B cell (primary cell): ENCODE data around the gene ZRSR2. TPM values are rescaled to one million over a fixed set of nuclear protein-coding genes. Genes with fewer than 3 reads are reported as not detected.
"Not testable (repeated sequence)": the region's sequence is repeated elsewhere in the genome, so short reads cannot be mapped to it uniquely, and the experiment has no call there.

Experiments
- ATAC-seq: fragments of 200-7000 bp; cut with Tn5 transposase; one replicate; pipeline ENCODE4 v1.10.0; 2021; ENCODE audit warnings: low read depth, mild to moderate bottlenecking, moderate number of reproducible peaks, moderate library complexity
- CTCF ChIA-PET: fragments of 350-600 bp; sonication (Branson Sonifier 250); formaldehyde crosslinking; loops from one replicate; lab custom pipeline; 2021; ENCODE audit warnings: antibody characterized with exemption, inconsistent platforms; lab: Charles Lee
- POLR2A ChIA-PET: fragments of 350-600 bp; sonication (Branson Sonifier 250); formaldehyde crosslinking; loops from one replicate; lab custom pipeline; 2021; ENCODE audit warnings: antibody characterized with exemption; lab: Charles Lee
- DNase-seq: peaks from one replicate; pipeline ENCODE4 v3.0.0; 2013
- H2AFZ ChIP-seq: 2 replicates; pipeline ENCODE4 v1.6.1; 2012; ENCODE audit warnings: mild to moderate bottlenecking, low read depth, low read length; ENCODE audit not compliant: insufficient read depth, poor library complexity, severe bottlenecking
- H3K27ac ChIP-seq, 2 donors: 1 replicate in 1 of 2; 2 replicates in 1 of 2; pipeline ENCODE4 v1.5.1; 2012 to 2013; ENCODE audit warnings: low read length in 2 of 2, mild to moderate bottlenecking in 2 of 2, moderate library complexity in 1 of 2
- H3K27me3 ChIP-seq, 4 experiments: fragments of 200-600 bp in 1 of 4; sonication (generic) in 1 of 4; replicated peaks in 1 of 4; 1 replicate in 2 of 4; 2 replicates in 2 of 4; pipeline versions ENCODE4 v1.6.1 to v1.7.0; 2013 to 2016; ENCODE audit warnings: low read length in 3 of 4, mild to moderate bottlenecking in 2 of 4, mixed read lengths in 1 of 4, moderate library complexity in 1 of 4; ENCODE audit not compliant: insufficient read depth in 4 of 4, control insufficient read depth in 3 of 4; ENCODE audit errors: control extremely low read depth in 1 of 4
- H3K36me3 ChIP-seq, 2 experiments: replicated peaks in 1 of 2; 1 replicate in 1 of 2; 2 replicates in 1 of 2; pipeline versions ENCODE4 v1.6.1 to v1.7.1; 2013; ENCODE audit warnings: low read length in 1 of 2; ENCODE audit not compliant: insufficient read depth in 2 of 2, control insufficient read depth in 1 of 2; ENCODE audit errors: control extremely low read depth in 1 of 2, extremely low read depth in 1 of 2
- H3K4me1 ChIP-seq, 2 donors: fragments of 200-600 bp in 1 of 2; sonication (generic) in 1 of 2; 1 replicate in 1 of 2; 2 replicates in 1 of 2; pipeline versions ENCODE4 v1.5.1 to v1.6.1; 2013 to 2017; ENCODE audit warnings: low read length in 2 of 2; ENCODE audit not compliant: control insufficient read depth in 2 of 2, insufficient read depth in 2 of 2
- H3K4me2 ChIP-seq: replicated peaks from 2 replicates; pipeline ENCODE3; 2012; ENCODE audit warnings: mild to moderate bottlenecking, low read depth, low read length; ENCODE audit not compliant: poor library complexity, severe bottlenecking
- H3K4me3 ChIP-seq, 5 experiments: fragments of 200-600 bp in 1 of 5; sonication (generic) in 1 of 5; 1 replicate in 3 of 5; 2 replicates in 2 of 5; pipeline versions ENCODE4 v1.5.1 to v1.7.0; 2011 to 2016; ENCODE audit warnings: low read length in 4 of 5, mild to moderate bottlenecking in 4 of 5, low read depth in 2 of 5, control low read depth in 1 of 5, moderate library complexity in 1 of 5; ENCODE audit not compliant: insufficient read depth in 1 of 5; ENCODE audit errors: control extremely low read depth in 1 of 5, extremely low read depth in 1 of 5
- H3K79me2 ChIP-seq: fragments of 200-600 bp; sonication (generic); one replicate; pipeline ENCODE4 v1.6.0; 2016; ENCODE audit warnings: low read length; ENCODE audit not compliant: control insufficient read depth, insufficient read depth
- H3K9ac ChIP-seq: fragments of 200-600 bp; sonication (generic); 2 replicates; pipeline ENCODE4 v1.6.1; 2017; ENCODE audit warnings: mild to moderate bottlenecking, low read length, moderate library complexity
- H3K9me3 ChIP-seq, 3 donors: one replicate each; pipeline versions ENCODE4 v1.6.1 to v1.7.1; 2013; ENCODE audit warnings: low read length in 2 of 3; ENCODE audit not compliant: control insufficient read depth in 2 of 3, insufficient read depth in 1 of 3; ENCODE audit errors: control extremely low read depth in 1 of 3
- H4K20me1 ChIP-seq: 2 replicates; pipeline ENCODE4 v1.6.0; 2012; ENCODE audit warnings: mild to moderate bottlenecking, low read length; ENCODE audit not compliant: insufficient read depth, control insufficient read depth, poor library complexity, severe bottlenecking
- H3K27ac Mint-ChIP-seq: one replicate; pipeline ENCODE4 v1.8.0; 2021; ENCODE audit warnings: mixed read lengths
- H3K27me3 Mint-ChIP-seq: one replicate; pipeline ENCODE4 v1.8.0; 2021; ENCODE audit warnings: mixed read lengths
- H3K4me1 Mint-ChIP-seq: one replicate; pipeline ENCODE4 v1.8.0; 2021; ENCODE audit warnings: mixed read lengths
- H3K4me3 Mint-ChIP-seq: one replicate; pipeline ENCODE4 v1.8.0; 2021; ENCODE audit warnings: mixed read lengths
- H3K9me3 Mint-ChIP-seq: one replicate; pipeline ENCODE4 v1.8.0; 2022; ENCODE audit warnings: mixed read lengths; ENCODE audit not compliant: insufficient read depth
- EZH2 ChIP-seq: IDR thresholded peaks from 2 replicates; pipeline ENCODE4 v1.6.1; 2012; ENCODE audit warnings: borderline replicate concordance, low read depth, mild to moderate bottlenecking, moderate library complexity, low read length; ENCODE audit not compliant: insufficient read depth, poor library complexity, severe bottlenecking
- WGBS: methylation state at CpG from one replicate; pipeline ENCODE4 v1.1.5; 2013; ENCODE audit warnings: missing lambda C conversion rate; ENCODE audit not compliant: insufficient coverage; 5-methylcytosine and 5-hydroxymethylcytosine counted together
- intact Hi-C: fragments of 100-400 bp; cut with micrococcal nuclease; formaldehyde crosslinking; loops from one replicate; pipeline ENCODE4 v1.10.0; 2022
- polyA plus RNA-seq: library from polyadenylated mRNA; depleted of rRNA; stranded (reverse); fragments of >200 nt; gene quantifications from 2 replicates; pipeline ENCODE4 v1.2.3, GENCODE V29; 2012
- total RNA-seq, 2 donors: library from RNA; stranded (reverse); fragments of 120-200 nt in 1 of 2; gene quantifications; 1 replicate in 1 of 2; 2 replicates in 1 of 2; pipeline versions ENCODE4 v1.2.3 to v1.2.4, GENCODE V29; 2013 to 2022
- TF ChIP-seq, protein P1 (sequence below): fragments of 200-600 bp; IDR thresholded peaks from one replicate; pipeline ENCODE4 v1.8.0; 2022; ENCODE audit warnings: antibody characterized with exemption, mild to moderate bottlenecking

ZRSR2 gene
- total and polyA plus RNA-seq, 2 donors (not counting 1 experiment from before 2014, with no cell fraction given): 27.8 to 28.6 TPM

DNA sequence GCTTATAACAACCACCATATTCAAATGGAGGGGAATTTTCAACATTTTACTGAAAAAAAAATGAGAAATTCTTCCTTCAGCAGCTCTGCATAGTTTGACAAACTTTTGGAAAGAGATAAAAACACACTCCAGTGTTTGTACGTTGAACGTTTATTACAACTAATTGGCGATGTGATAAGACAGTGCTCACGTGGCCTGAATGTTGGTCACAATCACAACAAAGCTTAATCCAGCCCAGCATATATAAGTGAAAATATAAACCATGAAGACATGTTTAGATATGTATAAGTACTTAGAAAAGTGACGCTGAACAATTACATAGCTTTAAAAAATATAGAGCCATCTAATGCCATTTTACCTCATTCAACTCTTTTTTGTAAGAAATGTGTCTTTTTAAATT is 35.7 kb downstream of the ZRSR2 start:
- Histone ChIP-seq H3K4me3 (no peak overlapping the region), H3K4me2 (no peak overlapping the region), H3K4me1 (no peaks in the 10 kb centered on the region), H3K27ac (no peak overlapping the region), H4K20me1 (no peaks in the 10 kb centered on the region), H2AFZ (no peak overlapping the region), H3K9ac (no peak overlapping the region), H3K27me3 (no peaks in the 10 kb centered on the region), H3K36me3 (peaks cover 0 to 17% of the 10 kb centered on the region in 2 experiments), H3K9me3 (no peaks in the 10 kb centered on the region), H3K79me2 (no peaks in the 10 kb centered on the region)
- Mint-ChIP-seq H3K27me3 (no peaks in the 10 kb centered on the region), H3K9me3 (no peaks in the 10 kb centered on the region), H3K4me3 (no peak overlapping the region), H3K27ac (no peak overlapping the region), H3K4me1 (no peaks in the 10 kb centered on the region)
- TF ChIP-seq EZH2: no peak
- TF ChIP-seq, protein P1, sequence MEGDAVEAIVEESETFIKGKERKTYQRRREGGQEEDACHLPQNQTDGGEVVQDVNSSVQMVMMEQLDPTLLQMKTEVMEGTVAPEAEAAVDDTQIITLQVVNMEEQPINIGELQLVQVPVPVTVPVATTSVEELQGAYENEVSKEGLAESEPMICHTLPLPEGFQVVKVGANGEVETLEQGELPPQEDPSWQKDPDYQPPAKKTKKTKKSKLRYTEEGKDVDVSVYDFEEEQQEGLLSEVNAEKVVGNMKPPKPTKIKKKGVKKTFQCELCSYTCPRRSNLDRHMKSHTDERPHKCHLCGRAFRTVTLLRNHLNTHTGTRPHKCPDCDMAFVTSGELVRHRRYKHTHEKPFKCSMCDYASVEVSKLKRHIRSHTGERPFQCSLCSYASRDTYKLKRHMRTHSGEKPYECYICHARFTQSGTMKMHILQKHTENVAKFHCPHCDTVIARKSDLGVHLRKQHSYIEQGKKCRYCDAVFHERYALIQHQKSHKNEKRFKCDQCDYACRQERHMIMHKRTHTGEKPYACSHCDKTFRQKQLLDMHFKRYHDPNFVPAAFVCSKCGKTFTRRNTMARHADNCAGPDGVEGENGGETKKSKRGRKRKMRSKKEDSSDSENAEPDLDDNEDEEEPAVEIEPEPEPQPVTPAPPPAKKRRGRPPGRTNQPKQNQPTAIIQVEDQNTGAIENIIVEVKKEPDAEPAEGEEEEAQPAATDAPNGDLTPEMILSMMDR: no peak
- WGBS: no CpG with 5 or more reads among the region's 5 CpGs
- CTCF ChIA-PET: no interaction called here
- intact Hi-C loops: no loop called here
- POLR2A ChIA-PET: no interaction called here
- ATAC-seq (no peak), DNase-seq (no peak)

DNA sequence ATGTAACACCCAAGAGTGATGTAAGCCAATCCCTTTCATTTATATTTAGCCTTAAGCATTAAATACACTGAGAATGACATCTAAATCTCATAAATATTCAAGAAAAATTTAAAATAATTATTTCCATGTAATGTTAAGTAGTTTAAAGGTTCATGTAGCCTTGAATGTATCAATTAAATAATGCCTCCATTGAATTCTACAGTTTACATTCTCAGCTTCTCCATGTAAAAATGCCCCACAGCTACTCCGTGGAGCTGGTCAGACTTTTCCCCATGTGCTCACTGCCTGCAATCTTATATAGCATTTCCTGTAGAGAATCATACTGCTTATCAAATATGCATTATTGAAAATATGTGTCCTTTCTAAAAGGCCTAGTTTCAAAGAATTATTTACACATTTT is 38.9 kb downstream of the ZRSR2 start:
- ATAC-seq (no peak), DNase-seq (no peak)
- Mint-ChIP-seq H3K9me3 (no peaks in the 10 kb centered on the region), H3K27ac (no peak overlapping the region), H3K27me3 (no peaks in the 10 kb centered on the region), H3K4me1 (peaks cover 9% of the 10 kb centered on the region), H3K4me3 (no peak overlapping the region)
- H3K4me3 ChIP-seq: no peak overlapping the region
- H3K36me3 ChIP-seq: peaks cover 0 to 7% of the 10 kb centered on the region in 2 experiments
- no peaks in the 10 kb centered on the region for H3K27me3 ChIP-seq
- H3K9ac ChIP-seq: no peak overlapping the region
- POLR2A ChIA-PET: no interaction called here
- H3K4me1 ChIP-seq: peaks cover 0 to 3% of the 10 kb centered on the region in 2 donors
- TF ChIP-seq EZH2: no peak
- TF ChIP-seq, protein P1: no peak
- no peaks in the 10 kb centered on the region for H3K79me2 ChIP-seq
- intact Hi-C loops: no loop called here
- no peak overlapping the region for H2AFZ ChIP-seq
- WGBS: no CpG with 5 or more reads among the region's 1 CpG
- no peaks in the 10 kb centered on the region for H4K20me1 ChIP-seq
- H3K4me2 ChIP-seq: no peak overlapping the region
- CTCF ChIA-PET: no interaction called here
- no peak overlapping the region for H3K27ac ChIP-seq
- no peaks in the 10 kb centered on the region for H3K9me3 ChIP-seq

DNA sequence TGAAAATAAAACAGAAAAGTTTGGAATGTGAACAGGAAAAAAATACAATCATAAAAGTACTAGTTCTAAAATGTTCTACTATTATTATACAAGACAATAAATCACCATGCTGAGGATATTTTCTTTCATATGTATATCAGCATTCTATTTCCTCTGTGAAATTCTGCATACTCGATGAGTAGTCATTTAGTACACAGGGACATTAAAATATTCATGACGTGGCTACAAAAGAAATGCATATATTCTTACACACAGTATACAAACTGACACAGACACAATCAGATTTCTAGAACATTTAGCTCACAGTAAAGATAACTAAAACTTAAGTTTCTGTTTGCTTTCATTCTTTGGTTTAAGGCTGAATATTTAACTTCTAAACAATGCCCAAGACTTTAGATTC is 41.1 kb downstream of the ZRSR2 start:
- CTCF ChIA-PET, H3K4me3 ChIP-seq, H3K79me2 ChIP-seq, H3K27me3 ChIP-seq, H3K27ac Mint-ChIP-seq, H3K9me3 ChIP-seq, H3K9ac ChIP-seq, H3K36me3 ChIP-seq, H3K27ac ChIP-seq, DNase-seq, H2AFZ ChIP-seq, H3K4me3 Mint-ChIP-seq, H3K4me1 ChIP-seq, intact Hi-C loops, ATAC-seq, H4K20me1 ChIP-seq, H3K27me3 Mint-ChIP-seq, H3K9me3 Mint-ChIP-seq, POLR2A ChIA-PET, H3K4me2 ChIP-seq: not testable (repeated sequence)
- H3K4me1 Mint-ChIP-seq: peaks cover 10% of the 10 kb centered on the region
- WGBS: no CpG with 5 or more reads among the region's 2 CpGs
